Kidney glomerular epithelial cell (primary cell): Measurements from ENCODE around the gene MAP3K20.
A peak's percentile ranks its signal among the peaks of the same experiment; 100 is the strongest.
"Not testable (repeated sequence)": the region's sequence is repeated elsewhere in the genome, so short reads cannot be mapped to it uniquely, and the experiment has no call there.

ENCODE experiments used
- DNase-seq: peaks from one replicate; lab custom pipeline; 2025; lab: John Stamatoyannopoulos, UW

The MAP3K20 gene

GRCh38 chr2:173124441-173124840 is 48.8 kb downstream of the MAP3K20 start:
- DNase-seq, result peak; percentile 3

- DNase-seq, result no peak
Measured at GRCh38 chr2:173126819-173127218, 51.2 kb downstream of the MAP3K20 start.

- DNase-seq, result not testable (repeated sequence)
Measured at GRCh38 chr2:173128132-173128531, 52.5 kb downstream of the MAP3K20 start.

- DNase-seq, result no peak
Measured at GRCh38 chr2:173130496-173131465, 55.1 kb downstream of the MAP3K20 start.

GRCh38 chr2:173132531-173132930 is 56.9 kb downstream of the MAP3K20 start:
- no peak for DNase-seq

- DNase-seq, result no peak
Measured at GRCh38 chr2:173134703-173135102, 59.1 kb downstream of the MAP3K20 start.

- no peak for DNase-seq
Measured at GRCh38 chr2:173136067-173136466, 60.4 kb downstream of the MAP3K20 start.

- no peak for DNase-seq
Measured at GRCh38 chr2:173136599-173136998, 61.0 kb downstream of the MAP3K20 start.

- no peak for DNase-seq
Measured at GRCh38 chr2:173137610-173138009, 62.0 kb downstream of the MAP3K20 start.

GRCh38 chr2:173138962-173139361 is 63.3 kb downstream of the MAP3K20 start:
- no peak for DNase-seq

- DNase-seq, result no peak
Measured at GRCh38 chr2:173141666-173142065, 66.0 kb downstream of the MAP3K20 start.

- DNase-seq, result no peak
Measured at GRCh38 chr2:173145454-173145853, 69.8 kb downstream of the MAP3K20 start.

- no peak for DNase-seq
Measured at GRCh38 chr2:173146590-173146989, 70.9 kb downstream of the MAP3K20 start.

GRCh38 chr2:173148520-173148919 is 72.9 kb downstream of the MAP3K20 start:
- no peak for DNase-seq

- DNase-seq, result no peak
Measured at GRCh38 chr2:173149491-173149890, 73.8 kb downstream of the MAP3K20 start.

GRCh38 chr2:173150087-173150486 is 74.4 kb downstream of the MAP3K20 start:
- no peak for DNase-seq

GRCh38 chr2:173150963-173151362 is 75.3 kb downstream of the MAP3K20 start:
- DNase-seq, result no peak

- DNase-seq, result peak; percentile 8
Measured at GRCh38 chr2:173151671-173152401, 76.2 kb downstream of the MAP3K20 start.

- no peak for DNase-seq
Measured at GRCh38 chr2:173153301-173153885, 77.7 kb downstream of the MAP3K20 start.

- no peak for DNase-seq
Measured at GRCh38 chr2:173157676-173158293, 82.1 kb downstream of the MAP3K20 start.

GRCh38 chr2:173159791-173160463 is 84.3 kb downstream of the MAP3K20 start:
- peak; percentile 72 for DNase-seq

- no peak for DNase-seq
Measured at GRCh38 chr2:173160618-173161017, 85.0 kb downstream of the MAP3K20 start.
